ENCODE measurements around the gene LTBP4.

DNA sequence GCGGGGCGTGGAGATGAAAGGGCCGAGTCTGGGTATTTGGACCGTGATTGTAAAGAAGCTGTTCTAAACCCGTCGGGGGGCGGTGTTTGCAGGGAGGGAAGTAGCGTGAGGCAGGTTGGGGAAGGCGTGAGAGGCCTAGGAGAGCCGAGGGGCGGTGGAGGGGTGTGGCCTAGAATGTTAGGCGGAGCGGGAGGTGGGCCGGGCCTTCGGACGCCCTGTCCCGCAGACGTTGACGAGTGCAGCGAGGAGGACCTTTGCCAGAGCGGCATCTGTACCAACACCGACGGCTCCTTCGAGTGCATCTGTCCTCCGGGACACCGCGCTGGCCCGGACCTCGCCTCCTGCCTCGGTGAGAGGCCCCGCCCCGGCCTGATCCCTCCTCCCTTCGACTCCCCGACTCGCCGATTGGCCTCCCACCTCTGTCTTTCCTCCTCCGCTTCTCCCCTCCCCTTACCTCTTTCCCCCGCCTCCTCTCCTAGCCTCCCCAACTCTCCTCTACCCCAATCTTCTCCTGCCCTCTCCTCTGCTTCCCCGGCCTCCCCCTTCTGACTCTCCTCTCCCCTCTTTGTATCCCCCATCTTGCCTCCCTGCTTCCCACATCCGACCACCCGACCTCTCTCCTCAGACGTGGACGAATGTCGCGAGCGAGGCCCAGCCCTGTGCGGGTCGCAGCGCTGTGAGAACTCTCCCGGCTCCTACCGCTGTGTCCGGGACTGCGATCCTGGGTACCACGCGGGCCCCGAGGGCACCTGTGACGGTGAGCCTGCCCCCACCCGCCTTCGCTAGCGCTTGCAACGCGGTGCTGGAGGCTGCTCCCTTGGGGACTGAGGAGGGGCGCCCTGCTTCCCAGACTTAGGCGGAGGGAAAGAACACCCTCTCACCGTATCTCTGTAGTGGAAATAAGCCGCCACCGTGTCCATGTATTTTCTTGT is 12.8 kb downstream of the LTBP4 start:
- TF ChIP-seq CTCF (IDR thresholded peaks at IDR 0.05; ENCODE audit: insufficient read depth, low read length) (no peak), POLR2AphosphoS5 (IDR thresholded peaks at IDR 0.05; ENCODE audit: low read depth) (no peak), REST (IDR thresholded peaks at IDR 0.05; ENCODE audit: insufficient replicate concordance, low read depth) (no peak), SPI1 (IDR thresholded peaks at IDR 0.05; ENCODE audit: borderline replicate concordance, low read depth) (no peak), GABPA (IDR thresholded peaks at IDR 0.05; ENCODE audit: low read depth) (no peak)

Measured in HL-60 (cell line).